GM21515 (cell line): ENCODE results near the gene TM9SF3.
"Not testable (repeated sequence)": the region's sequence is repeated elsewhere in the genome, so short reads cannot be mapped to it uniquely, and the experiment has no call there.

Experiments
- ATAC-seq: cut with Tn5 transposase; IDR thresholded peaks from one replicate; pipeline ENCODE4 v1.9.1; 2021; ENCODE audit not compliant: unreplicated experiment

The TM9SF3 gene

DNA sequence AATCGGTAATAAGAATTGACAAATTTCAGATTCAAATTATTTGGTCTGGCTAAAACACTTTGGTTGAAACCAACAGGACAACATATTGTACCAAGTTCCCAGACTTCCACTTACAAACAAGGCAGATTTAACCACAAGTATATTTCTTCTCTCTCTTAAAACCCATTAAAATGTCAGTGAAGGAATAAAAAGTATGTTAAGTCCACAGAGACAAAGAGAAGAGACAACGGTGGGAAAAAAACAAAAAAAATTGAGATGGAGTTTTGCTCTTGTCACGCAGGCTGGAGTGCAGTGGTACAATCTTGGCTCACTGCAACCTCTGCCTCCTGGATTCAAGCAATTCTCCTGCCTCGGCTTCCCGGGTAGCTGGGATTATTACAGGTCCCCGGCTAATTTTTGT lies 16.3 kb downstream of the TM9SF3 start:
- ATAC-seq: no peak

DNA sequence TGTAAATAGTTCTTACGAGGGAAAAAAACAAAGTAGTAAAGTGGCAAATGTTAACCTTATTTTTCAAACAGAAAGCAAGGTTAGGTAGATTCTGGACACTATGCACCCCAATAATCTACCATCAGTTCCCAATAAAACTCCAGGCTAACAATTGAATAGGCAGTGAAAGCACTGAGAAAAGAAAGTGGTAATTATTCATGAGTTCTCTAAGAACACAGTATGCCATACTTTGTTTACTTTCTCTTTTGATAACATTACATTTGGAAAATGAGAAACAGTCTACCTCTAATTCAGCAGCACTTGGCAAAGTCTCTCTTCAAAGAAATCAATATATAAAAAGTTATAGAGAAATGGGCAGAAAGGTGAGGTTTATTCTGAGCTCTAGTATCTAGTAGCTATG lies 18.4 kb downstream of the TM9SF3 start:
- no peak for ATAC-seq

DNA sequence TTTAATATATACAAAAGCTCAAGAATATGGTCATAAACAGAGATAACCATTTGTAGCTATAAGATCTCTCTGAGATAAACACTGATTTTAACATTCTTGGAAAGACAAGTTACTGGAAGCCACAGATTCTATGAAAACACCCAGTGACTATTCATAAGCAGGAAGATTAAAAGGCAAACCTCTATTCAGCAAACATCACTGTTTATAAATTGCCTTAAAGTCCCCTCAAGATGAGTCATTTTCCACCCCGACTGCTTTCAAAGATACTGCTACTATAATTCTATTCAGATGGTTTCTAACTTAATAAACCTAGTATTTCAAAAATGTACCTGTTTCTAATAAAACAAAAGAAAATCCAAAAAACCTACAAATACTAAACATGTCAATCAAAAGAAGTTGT lies 21.0 kb downstream of the TM9SF3 start:
- no peak for ATAC-seq

DNA sequence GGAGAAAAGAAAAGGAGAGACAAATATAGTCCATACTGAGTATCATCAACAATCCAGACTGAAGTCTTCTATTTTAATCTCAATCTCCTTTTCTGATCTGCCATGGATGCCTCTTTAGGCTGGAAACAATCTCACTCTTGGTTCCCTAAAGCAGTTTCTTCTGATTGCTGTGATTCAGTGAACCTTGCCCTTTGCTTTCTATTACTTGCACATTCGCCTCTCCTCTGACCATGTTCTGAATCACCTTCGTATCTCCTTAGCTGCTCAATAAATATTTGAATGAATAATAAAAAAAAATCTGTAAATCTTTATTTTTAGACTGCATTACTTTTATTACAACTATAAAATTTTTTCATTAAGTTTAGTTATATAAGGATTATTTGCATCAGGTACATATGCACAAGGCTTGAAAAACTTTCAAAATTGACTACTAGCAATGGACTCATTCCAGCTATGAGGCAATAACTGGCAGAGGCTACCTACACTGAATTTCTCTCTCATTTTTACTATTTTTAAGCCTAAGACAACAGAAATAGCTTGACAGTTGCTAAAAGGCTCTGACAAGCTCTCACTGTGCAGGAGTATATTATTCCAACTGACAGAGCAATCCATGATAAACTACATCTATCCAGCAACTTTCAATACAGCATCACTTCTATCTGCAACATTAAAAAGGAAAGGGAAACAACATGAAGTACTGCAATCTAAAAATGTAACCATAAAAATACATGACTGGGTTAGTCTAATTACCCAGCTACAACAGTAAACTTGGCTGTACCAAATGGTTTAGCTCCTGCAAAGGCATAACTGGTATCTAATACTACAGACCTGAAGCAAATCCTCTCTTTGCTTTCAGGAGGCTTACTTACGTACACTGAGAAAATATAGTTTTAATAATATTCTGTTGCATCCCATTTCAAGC lies 25.6 kb downstream of the TM9SF3 start:
- ATAC-seq: no peak

DNA sequence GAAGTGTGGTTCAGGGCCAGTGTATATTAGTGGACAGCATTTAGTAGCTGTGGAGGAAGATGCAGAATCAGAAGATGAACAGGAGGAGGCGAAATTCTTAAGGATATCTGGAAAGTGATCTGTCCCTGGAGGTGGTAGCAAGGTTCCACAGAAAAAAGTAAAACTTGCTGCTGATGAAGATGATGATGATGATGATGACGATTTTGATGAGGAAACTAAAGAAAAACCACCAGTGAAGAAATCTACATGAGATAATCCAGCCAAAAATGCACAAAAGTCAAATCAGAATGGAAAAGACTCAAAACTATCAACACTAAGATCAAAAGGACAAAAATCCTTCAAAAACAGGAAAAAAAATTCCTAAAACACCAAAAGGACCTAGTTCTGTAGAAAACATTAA lies 26.3 kb downstream of the TM9SF3 start:
- ATAC-seq: no peak

DNA sequence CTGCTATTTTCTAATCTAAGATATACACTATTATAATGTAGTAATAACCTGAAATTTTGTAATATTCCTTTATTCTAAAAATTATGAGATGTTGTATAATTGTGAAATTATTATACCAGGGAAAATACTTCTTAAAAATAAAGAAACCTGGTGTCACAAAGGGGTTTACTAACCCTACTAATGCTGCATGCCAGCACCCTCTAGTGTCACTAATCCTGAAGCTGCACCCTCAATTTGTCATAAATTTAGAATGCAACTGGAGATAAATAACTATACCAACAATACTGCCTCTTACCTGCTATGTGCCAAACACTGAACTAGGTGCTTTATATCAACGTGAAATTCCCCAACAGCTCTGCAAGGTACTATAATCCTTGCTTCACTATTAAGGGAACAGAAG lies 30.8 kb downstream of the TM9SF3 start:
- ATAC-seq: no peak

DNA sequence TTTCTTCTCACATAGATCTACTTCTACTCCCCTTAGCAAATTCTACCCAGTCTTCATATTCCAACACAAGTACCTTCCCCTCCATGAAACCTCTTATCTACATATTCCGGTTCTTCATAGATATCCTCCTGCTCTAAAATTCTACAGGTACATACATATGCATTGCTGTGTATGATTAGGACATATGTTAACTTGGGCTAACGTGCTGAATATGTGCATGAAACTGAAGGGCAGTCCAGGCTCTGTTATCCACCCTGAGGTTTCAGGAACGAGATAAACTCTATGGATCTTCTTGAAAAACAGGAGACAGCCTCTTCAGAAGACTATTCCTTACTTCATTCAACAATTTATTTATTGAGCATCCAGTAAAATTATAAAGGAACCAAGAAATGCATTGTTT lies 31.5 kb downstream of the TM9SF3 start:
- ATAC-seq: no peak

DNA sequence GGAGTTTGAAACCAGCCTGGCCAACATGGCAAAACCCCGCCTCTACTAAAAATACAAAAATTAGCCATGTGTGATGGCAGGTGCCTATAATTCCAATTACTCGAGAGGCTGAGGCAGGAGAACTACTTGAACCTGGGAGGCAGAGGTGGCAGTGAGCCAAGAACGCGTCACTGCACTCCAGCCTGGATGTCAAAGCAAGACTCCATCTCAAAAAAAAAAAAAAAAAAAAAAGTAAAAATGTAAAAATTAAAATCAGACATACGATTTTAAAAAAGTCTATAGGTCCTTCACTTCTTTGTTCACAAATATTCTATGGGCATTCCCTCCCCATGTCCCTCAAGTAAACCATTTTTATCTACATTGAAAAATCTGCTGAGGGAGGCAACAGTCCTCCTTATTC lies 38.2 kb downstream of the TM9SF3 start:
- ATAC-seq: no peak

DNA sequence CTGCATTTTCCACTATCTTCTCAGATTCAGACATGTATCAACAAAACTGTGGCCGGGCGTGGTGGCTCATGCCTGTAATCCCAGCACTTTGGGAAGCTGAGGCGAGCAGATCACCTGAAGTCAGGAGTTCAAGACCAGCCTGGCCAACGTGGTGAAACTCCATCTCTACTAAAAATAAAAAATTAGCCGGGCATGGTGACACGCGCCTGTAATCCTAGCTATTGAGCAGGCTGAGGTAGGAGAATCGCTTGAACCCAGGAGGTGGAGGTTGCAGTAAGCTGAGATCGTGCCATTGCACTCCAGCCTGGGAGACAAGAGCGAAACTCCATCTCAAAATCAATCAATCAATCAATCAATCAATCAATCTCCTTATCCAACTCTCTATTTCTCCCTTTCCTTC lies 41.3 kb downstream of the TM9SF3 start:
- ATAC-seq: not testable (repeated sequence)

DNA sequence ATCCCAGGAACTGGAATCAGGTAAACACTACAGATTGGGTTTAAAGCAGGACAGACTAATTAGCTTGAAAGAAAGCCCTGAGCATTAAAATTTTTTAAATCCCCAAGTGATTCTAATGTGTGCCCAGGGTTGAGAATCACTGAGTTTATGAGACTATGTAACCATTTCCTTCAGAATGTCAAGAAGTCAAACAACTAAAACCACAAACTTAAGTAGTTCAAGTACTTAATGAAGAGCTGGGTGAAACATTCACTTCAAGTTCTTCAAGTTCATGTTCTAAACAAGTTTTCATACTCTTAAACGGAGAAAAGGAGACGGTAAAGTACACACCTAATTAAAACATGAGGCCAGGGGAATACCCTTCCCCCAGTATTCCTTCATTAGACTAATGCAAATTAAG lies 44.9 kb downstream of the TM9SF3 start:
- ATAC-seq: no peak

DNA sequence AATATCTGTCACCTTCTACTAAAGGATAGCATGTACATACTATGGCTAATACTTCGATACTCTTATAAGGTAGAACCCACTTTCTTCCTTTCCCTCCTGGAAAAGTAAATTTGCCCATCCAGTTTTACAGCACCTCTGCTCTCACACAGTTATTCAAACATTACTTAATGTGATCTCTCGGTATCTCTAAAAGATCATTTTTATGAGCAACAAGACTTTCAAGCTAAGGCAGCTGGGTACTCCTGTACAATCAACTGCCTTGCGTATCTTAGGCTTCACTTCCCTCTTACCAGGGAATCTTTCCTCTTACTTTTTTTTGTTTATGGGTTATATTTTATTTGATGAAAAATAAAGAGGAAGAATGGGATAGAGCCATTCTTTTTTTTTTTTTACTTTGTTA lies 46.6 kb downstream of the TM9SF3 start:
- ATAC-seq: no peak

DNA sequence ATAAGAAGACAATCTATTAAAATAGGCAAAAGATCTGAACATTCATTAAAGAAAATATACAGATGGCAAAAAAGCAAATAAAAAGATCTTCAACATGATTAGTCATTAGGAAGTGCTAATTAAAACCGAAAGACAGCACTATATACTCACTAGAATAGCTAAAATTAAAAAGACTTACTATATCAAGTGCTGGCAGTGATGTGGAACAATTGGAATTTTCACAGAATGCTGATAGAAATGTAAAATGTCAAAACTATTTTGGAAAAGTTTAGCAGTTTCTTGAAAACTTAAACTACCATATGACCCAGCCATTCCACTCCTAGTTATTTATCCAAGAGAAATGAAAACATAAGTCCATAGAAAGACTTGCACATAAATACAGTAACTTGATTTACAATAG lies 48.1 kb downstream of the TM9SF3 start:
- ATAC-seq: no peak

DNA sequence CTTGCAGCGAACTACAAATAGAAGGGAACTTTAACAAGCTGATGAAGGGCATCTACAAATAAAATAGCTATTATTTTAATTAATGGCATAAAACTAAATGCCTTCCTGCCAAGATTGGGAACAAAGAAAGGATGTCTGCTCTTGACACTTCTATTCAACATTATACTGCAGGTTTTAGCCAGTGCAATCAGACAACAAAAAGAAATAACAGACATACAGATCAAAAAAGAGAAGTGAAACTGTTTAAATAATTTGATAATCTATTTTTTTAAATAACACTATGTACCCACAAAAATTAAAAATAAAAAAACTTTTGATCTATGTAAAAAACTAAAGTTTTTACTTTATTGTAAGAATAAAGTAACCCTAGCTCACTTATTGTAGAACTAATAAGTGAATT lies 50.7 kb downstream of the TM9SF3 start:
- ATAC-seq: no peak

DNA sequence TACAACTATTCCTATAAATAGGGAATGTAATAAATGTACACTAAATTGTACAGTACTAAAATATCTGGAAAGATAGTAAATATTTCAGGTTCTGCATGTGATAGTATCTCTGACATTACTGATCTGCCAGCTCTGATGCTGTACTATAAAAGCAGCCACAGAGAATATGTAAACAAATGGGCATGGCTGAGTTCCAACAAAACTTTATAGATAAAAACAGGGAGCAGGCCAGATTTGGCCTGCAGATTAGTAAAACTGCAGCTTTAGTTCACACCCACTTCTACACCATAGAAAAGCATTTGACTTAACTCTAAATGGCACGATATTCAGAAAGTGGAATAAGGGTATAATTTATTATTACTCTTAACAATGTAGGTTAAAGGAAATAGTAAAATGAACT lies 54.3 kb downstream of the TM9SF3 start:
- ATAC-seq: no peak

DNA sequence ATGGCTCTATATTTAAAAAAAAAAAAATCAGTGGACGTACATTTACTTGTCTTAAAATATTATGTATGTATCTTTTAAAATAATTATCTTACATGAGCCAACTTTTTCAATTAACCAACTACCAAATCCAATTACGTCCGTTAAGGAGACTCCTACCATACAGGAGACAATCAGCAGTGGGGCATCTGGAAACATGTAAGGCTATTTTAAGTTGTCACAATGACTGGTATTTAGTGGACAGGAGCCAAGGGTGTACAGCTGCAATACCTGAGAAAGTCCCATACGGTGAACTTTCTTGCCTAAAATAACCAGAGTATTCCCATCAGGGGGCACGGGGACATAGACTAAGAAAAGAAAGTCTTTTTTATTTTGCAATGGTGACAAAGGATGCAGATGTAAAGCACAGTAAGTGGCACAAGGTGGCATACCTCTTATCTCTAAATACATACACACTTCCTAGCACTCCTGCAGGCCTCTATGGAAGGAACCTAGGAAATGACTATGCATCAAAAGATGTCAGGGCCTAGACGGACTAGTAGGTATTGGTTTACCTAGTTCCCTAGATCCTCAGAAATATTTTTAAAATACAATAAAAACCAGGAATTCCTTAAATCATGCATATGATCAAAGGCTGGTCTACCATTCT lies 57.1 kb downstream of the TM9SF3 start:
- ATAC-seq: no peak

DNA sequence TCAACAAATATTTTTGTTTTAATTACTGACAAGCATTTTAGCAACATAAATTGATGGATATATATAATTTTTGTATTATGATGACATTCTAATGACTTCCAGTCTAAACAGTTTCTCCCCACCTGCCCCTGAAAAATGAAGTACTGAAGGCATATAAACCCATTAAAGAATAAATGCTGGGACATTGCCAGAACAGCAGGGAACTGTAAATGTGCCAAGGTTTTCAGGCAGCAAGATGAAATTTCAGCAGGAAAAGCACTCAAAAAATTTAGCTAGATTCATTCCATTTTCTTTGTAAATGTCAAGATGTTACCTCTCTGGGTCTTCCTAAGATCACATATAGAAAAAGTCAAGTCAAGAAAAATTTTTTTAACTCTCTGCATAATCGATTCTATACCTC lies 62.1 kb downstream of the TM9SF3 start:
- no peak for ATAC-seq

DNA sequence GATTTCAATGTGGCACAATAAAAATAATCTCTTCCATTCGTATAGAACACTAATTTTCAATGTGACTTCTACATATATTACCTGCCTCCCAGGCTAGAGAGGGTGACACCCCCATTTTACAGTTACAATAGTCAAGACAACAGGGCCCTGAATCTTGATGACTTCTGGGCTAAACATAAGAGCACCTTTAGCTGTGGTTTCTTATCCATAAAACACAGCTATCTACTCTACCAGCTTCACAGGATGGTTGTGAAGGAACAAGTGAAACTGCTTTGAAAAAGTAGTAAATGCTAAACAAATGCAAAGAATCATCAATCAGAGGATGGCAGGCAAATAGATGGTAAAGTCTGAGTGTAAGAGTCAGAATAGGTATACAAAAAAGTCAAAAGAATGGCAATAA lies 69.5 kb downstream of the TM9SF3 start:
- ATAC-seq: no peak

DNA sequence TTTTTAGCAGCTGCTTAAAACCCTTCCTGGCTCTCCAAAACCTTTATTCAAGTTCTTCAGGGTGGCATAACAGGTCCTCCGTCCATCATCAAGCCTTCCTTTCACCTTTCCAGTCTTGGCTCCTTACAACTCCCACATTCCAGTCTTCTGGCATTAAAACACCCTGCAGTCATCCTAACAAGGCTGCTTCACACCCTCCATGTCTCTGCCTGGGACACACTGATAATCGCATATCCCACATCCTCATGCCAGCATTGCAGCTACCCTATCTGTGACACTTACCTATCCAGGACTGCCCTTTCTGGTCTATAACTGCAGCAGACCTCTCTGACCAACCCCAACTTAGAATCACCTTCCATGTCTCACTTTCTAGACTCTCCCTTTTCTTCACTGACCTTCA lies 70.5 kb downstream of the TM9SF3 start:
- no peak for ATAC-seq

DNA sequence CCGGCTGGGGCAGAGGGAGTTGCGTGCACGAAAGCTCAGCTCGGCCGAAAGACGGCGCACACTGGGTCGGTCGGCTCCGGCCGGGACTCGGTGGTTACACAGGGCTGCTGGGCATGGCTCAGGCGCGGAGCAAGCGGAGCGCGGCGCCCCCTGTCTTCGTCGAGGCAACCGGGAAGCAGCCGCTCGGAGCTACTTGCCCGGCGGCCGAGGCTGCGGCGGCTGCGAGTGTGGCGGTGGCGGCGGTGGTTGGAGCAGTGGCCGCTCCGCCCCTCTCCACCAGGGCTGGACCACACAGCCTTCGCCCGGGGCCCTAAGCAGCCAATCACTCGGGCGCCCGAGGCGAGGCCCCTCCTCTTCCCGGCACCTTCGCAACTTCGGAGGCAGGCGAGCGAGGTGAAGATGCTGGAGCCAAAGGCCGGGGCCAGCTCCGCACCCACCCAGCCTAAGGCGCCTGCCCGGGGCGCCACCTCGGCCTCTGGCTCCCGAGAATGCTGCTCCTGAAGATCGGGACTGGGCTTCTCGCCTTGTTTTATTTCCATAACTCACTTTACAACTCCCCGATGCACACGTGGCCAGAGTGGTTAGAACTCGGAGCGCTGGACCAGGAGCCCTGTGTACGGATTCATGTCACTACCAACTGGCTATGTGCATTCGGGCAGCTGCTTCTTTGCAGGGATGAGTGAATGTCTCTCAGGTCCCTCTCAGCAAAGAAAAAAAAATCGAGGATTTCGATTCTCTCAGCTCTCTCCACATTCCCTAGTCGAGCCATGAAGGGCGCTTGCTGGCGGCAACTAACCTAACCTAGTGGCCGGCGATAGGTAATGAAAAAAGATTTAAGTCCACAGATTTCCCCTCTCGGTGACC lies 72.9 kb downstream of the TM9SF3 start, which contains the start of gene TLL2:
Gene TLL2, minus strand, starts transcription at position 229 of the 864 bp plus-strand sequence. CDS start 241 bp downstream, outside the sequence.
- ATAC-seq: peak; percentile 79

DNA sequence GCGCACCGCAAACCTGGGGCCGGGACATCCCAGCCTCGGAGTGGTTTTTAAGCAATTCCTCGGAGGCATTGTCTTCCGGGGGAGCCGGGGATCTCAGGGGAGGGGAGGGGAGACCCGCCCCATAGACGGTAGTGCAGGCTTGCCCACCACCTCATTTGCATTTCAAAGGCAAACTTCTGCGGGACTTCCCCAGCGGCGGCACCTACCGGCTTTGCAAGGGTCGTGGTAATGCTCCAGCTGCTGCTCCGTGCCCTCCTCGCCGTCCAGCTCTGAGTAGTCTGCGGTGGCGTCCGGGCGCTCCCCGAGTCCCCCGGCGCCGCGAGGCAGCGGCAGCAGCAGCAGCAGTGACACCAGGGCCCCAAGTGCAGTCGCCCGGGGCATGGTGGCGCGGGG lies 73.5 kb downstream of the TM9SF3 start:
- no peak for ATAC-seq

DNA sequence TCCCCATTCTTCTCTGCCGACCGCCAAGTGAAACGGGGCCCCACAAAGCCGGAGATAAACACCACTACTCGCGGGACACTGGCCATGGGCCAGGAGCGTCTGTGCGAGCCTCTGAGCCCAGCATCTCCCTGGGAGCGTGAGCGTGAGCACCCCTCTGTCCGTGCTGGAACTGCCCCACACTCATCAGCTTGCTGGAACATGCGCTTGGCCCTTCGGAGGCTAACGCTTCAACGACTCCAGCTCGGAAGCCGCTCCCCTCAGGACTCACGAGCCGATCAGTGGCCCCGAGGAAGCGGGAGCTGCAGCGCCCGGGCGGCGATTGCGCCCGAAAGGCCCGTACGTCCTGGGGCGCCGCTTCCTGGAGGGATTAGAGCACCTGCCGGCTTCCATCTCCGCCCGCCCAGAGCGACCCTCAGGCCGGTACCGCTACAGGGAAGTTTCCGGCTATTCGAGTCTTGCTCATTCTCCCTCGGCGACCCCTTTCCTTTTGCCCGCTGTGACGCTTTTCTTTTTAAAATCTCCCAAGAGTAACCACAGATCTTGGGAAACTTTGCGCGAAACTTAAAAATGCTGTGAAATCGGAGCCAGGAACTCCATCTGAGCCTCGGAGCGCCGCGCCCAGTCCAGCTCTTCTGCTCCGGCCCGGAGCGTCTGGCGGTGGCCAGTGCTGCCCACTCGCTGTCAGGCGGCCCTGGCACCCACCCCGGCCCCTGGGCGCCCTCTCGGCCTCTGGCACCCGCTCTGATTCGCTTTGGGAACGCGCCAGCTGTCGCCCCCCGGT lies 74.1 kb downstream of the TM9SF3 start:
- no peak for ATAC-seq
